GM19397 (cell line): ENCODE data around the gene LILRB2.
"Not testable (repeated sequence)": the region's sequence is repeated elsewhere in the genome, so short reads cannot be mapped to it uniquely, and the experiment has no call there.

ENCODE experiments used
- ATAC-seq: cut with Tn5 transposase; IDR thresholded peaks from one replicate; pipeline ENCODE4 v1.9.1; 2021; ENCODE audit warnings: mild to moderate bottlenecking, moderate library complexity; ENCODE audit not compliant: unreplicated experiment

LILRB2 gene

DNA sequence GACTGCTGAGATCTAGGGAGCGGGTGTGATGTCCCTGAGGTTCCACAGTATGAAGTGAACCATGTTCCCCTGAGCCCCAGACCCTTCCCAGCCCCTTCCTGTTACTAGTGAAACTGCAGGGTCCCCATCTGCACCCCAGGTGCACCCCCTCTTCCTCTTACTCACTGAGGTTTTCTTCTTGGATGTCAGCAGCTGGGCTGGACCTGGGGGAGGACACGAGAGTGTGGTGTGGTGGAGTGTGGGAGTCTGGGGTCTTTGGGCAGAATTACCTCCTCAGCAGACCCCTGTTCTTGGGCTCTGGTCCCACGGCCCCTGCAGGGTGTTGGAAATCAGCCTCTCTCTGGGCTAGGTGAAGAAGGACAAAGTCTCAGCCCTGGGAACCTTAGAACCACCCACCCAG is 35.0 kb downstream of the LILRB2 start:
- ATAC-seq = no peak

GRCh38 chr19:54243809-54244208 is 37.1 kb downstream of the LILRB2 start:
- not testable (repeated sequence) for ATAC-seq

DNA sequence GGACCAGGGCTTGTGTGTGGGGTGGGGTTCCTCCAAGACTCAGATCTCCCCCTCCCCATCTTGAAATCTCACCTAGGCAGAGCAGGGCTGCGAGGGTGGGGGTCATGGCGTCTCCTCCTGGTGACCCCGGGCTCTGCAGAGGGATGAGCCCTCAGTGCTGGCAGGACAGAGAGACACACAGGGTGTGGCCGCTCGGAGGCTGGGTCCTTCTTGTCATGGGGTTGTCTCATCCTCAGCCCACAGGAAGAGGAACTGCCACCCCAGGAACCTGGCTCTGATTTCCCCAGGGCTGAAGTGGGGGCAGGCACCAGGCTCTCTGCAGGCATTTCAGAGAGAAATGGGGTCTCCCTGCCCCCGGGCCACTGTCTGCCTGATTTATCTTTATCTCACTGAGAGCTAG is 38.3 kb downstream of the LILRB2 start, which contains the start of gene LILRA6:
TSS of gene LILRA6 (minus strand) at position 145 of the 400 bp plus-strand sequence.
- ATAC-seq = not testable (repeated sequence)

- not testable (repeated sequence) for ATAC-seq
Observed at GRCh38 chr19:54242234-54242633, 38.7 kb downstream of the LILRB2 start.

GRCh38 chr19:54240372-54241336 is 40.3 kb downstream of the LILRB2 start:
- not testable (repeated sequence) for ATAC-seq

DNA sequence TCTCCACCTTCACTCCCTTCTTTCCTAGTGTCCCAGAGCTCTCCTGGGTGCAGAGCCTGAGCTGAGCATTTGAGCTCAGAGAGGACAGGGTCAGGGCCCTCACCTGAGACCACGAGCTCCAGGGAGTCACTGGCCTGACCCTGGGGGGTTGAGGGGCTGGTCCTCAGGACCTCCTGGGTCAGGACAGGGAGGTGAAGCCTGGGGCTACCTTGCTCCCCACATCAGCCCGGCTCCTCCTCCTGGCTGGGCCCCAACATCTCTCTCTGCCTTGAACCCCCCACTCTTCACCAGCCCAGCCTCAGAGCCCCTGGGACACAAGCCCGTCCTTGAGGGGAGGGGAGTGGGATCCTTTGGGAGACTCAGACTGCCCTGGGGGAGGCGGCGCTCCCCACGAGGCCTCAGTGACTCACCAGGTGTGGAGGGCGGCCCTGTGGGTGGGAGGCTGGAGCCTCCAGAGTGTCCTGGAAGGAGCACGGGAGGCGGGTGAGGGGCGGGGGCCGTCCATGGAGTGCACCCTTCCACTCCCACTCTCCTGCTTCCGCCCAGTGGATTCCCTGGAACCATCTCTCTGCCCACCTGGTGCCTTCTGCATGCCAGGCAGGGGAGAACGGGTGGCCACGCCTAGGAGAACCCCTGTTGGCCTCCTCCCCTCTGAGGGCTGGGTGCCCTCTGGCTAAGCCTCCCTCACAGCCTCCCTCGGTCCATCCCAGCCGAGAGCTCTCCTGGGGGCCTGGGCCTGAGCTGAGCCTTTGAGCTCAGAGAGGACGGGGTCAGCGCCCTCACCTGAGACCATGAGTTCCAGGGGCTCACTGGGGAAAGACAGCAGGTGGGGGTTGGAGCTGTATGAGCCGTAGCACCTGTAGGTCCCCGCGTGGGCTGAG is 41.2 kb downstream of the LILRB2 start:
- ATAC-seq = not testable (repeated sequence)

DNA sequence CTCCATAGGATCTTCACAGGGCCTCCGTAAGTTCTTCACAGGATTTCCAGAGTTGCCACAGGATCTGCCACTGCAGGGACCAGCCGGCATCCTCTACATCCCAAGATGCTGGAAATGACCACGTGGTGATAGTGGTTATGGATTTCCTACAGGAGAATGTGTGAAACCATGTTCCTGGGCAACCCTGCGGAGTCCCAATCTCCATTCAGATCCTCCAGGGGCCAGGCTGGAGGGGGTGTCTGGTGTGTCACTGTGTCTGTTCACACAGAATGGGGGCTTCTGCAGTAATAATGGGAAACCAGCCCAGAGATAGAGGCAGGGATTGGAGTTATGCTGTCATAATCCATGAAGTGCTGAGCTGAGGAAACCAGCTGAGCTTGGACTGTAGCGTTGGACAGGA is 47.0 kb downstream of the LILRB2 start:
- ATAC-seq = no peak

DNA sequence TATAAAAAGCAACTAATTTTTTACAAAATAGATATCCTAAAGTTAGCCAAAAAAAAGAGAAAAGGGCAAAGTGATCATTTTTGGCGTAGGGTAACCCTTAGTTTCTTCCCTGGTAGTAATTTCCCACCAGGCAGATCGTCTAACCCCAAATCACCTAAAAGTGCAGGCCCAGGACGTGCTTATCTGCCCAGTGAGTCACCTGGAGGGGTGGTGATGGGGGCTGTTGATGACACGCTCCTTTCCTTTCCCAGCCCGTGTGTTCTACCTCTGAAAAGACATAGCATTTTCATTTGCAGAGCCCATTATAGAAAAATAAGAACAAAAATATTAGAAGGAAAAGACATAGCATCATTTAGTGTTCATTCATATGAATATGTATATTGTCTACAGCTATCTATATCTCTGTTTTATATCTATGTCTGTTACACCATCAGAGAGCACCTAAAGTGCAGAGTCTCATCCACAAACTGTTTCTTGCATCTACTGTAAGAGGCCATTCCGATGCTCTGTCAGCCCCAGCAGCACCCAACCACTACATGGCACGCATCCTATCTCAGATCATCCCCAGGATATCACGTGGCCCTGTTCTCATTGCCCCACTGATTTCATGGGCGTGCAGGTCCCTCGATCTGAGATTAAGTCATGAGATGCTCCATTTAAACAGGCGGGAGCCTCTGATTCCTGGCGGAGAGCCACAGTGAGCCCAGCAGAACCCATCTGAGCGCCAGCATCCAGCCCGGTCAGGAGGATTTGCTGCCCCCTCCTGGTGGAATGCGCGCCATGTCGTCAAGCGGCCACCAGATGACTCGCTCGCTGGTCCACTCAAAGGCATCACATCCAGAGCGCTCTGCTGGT is 49.6 kb downstream of the LILRB2 start:
- no peak for ATAC-seq

GRCh38 chr19:54230031-54230430 is 50.9 kb downstream of the LILRB2 start:
- no peak for ATAC-seq

DNA sequence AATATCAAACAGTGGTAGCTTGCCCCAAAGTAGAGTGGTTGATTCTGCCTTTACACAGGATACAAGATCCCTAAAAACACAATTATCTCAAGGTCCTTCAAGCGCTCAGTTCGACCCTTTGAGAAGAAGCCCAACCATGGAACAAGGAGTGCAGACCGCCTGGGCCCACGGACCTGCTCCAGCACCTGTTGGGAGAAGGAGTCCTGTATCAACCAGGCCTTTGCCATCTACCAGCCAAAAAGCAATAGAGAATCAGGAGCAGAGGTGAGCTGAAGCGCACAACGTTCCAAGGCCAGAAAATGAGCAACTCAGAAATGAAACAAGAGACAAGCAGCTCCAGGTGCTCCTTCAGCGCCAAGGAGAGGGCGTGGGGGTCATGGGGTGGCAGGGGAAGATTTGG is 51.8 kb downstream of the LILRB2 start:
- no peak for ATAC-seq

DNA sequence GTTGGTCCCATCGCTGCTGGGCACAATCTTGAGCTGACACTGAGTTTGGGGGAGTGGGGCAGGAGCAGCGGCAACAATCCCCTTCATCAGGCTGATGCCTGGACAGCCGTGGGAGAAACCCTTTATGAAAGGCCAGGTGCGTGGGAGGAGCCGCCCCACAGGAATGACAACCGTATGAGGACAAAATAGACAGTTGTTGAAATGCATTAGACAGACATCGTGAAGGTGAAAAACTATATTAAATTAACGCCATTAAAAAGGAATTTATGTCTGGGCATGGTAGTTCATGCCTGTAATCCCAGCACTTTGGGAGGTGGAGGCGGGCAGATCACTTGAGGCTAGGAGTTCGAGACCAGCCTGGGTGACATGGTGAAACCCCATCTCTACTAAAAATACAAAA is 56.3 kb downstream of the LILRB2 start:
- ATAC-seq = not testable (repeated sequence)

- ATAC-seq = not testable (repeated sequence)
Observed at GRCh38 chr19:54223937-54224281, 57.0 kb downstream of the LILRB2 start.
